CD4-positive, alpha-beta T cell treated with Interleukin-17A for 4 hours (primary cell): ENCODE data around the gene TMEM95.
A peak's percentile ranks its signal among the peaks of the same experiment; 100 is the strongest.
"Not testable (repeated sequence)": the region's sequence is repeated elsewhere in the genome, so short reads cannot be mapped to it uniquely, and the experiment has no call there.

Source experiments
- DNase-seq: peaks from one replicate; pipeline ENCODE4 v3.0.0-alpha.2; 2020; ENCODE audit warnings: mixed read lengths

TMEM95 gene

DNA sequence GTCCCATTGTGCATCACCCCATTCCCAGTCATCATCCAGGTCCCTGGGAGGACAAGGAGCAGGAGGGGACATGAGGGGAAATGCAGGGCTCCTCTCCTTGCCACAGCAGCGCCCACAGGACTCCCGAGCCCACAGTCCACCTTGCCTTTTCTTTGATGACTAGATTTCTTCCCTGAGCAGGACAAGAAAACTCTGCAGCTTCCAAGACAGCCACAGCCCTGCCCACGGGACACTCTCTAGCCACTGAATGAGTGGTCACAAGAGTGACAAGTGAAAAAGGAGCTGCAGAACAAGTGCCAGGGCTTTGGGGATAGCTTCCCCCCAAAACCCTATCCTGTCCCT lies 30.5 kb upstream of the TMEM95 start:
- no peak for DNase-seq

DNA sequence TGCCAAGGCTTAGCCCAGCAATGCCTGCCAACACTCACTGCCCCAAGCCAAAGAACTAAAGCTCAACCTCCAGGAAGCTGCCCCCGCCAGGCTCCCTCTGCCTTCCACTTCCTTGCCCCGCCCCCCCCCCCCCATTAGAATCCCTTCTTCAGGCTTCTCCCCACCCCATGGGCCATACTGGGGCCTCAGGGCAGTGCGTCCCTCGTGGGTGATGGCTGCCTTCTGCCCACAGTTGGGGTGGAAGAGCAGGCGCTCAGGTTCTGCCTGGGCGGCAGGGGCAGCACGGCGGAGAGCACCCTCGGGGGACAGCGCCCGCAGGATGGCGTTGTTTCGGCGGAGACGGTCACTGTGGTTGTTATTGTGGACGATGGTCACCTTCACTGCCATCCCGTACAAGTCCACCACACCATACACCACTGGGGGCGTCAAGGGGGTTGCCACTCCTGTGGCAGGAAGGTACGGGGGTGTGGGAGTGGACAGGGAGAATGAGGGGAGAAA lies 29.9 kb upstream of the TMEM95 start:
- no peak for DNase-seq

- no peak for DNase-seq
These were observed 28.8 kb upstream of the TMEM95 start for GRCh38 chr17:7326186-7326585.

GRCh38 chr17:7327056-7327455 lies 27.9 kb upstream of the TMEM95 start:
- no peak for DNase-seq

DNA sequence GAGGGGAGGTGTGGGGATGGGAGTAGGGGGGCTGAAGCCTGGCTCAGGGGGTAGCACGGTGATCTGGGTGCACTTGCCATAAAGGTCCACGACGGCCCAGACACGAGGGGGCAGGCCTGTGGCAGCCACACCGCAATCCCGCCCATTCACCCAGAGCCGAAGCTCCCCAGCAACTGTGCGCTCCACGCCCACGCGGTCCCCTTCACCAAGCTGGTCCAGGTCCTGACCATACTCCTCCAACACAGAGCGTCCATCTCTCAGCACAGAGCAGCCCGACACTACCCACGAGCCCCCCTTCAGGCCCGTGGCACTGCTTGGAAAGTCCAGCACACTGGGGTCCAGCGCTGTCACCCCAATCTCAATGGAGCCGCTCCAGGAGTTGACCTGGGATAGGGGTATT lies 27.5 kb upstream of the TMEM95 start:
- DNase-seq, result no peak

GRCh38 chr17:7328009-7328408 lies 26.9 kb upstream of the TMEM95 start:
- DNase-seq, result no peak

DNA sequence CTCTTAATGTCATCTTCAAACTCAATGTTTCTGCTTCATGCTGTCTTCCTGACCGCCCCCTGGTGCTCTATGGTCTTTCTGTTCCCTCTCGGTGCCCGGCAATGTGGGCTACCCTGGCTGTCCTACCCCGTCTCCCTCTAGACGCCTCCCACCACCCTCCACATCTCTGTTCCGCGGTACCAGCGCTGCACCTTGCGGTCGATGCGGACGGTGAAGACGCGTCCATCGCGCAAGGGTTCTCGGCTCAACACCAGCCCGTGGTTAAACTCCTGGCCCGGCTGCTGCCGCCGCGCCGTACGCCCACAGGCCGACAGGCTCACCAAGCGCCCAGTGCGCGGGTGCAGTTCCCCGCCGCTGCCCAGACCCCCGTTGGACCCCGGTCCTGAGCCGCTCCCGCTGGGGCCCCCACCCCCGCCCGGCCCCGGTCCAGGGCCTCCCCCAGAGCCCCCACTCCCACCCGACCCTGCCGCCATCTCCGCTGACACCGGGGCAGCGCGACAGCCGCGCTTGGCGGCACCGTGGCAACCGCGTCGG lies 26.0 kb upstream of the TMEM95 start, which contains the start of gene NEURL4:
Gene NEURL4 (minus strand): TSS at position 496 of the 534 bp plus-strand sequence. CDS start 23 bp downstream, at position 473.
- DNase-seq, result no peak

DNA sequence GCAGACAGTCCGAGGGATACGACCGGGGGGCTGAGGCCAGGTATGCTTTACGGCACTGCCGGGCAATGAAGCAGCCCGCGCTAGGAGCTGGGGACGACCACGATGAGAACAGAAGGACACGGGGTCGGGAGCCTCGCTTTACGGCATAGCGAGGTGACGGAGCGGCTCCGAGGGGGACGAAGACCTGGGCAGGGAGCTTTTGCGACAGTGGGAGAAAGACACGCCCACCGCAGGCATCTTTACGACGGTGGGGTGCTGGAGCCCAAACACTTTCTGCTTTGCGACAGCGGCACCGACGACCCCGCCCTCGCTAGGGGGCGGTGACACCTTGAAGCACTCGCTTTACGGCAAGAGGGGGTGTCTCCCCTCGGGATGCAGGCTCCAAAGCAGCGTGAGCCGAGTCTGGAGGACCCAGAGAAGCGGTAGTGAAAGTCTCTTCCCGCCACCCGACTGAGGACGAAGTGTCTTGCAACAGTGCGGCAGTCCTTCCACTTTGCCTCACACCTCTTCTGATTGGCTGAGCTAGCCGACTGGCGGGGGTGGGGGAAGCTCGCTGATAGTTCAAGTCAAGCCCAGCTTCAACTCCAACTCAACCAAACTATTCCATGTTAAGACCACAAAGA lies 25.5 kb upstream of the TMEM95 start:
- peak; percentile 97 for DNase-seq

DNA sequence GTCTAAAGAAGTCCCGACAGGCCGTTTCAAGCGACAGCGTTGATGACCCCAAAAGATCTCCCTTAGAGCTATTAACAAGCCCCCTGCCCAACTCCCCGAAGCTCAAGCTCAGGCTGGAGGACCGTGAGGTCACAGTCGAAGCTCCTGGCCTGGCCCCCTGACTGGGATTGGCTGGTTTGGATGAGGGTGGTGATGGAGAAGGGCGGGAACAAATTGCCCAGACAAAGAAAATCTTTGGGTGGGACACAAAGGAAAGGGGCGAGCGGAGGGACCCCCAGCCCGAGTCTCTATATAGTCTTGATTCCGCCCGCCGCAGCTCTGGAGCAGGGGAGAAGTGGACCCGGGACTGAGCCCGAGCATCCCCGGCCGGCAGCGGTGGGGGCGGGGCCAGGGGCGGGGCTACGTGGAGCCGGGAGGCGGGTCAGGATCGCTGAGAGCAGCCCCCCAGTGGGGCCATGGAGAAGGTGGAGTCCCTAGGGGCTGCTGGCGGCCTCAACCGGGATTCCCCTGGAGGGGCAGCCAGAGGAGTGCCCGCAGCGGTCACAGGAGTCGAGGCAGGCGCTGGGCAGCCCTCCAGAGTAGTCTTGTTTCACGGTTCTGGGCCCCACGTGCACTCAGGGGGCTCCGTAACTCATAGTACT lies 24.8 kb upstream of the TMEM95 start:
- peak; percentile 79 for DNase-seq

DNA sequence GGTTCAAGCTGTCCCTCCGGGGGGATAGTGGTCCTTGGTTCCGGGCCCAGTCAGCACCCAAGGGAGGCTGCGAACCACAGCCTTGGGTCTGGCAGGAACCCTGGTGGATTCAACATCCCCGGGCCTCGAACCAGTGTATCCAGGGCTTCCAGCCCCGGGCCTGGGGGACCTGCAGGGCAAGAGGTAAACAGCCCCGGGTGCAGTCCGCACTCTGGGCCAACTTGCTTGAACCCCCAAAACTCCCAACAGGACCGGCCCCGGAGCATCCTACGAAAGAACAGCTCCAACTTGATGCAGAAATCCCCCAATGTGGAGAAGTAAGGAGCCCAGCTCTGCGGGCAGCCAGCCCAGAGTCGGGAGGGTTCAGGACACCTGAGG lies 24.3 kb upstream of the TMEM95 start:
- no peak for DNase-seq

DNA sequence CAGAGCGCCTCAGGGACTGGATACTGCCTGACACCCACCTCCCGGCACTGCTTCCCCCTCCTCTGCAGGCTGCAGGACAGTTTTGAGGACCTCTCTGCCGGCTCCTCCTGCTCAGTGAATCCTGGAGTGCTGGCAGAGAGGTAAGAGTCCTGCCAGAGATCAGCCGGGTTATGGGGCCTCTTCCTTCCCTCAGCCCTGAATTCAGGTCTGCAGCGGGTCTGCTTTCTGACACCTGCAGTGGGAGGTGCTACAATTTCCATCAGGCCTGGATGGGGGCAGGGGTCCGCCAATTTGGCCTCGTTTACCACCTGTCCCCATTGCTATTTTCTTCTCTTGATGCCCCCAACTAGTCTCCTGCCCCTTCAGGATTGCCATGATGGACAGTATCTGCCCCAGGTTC lies 22.8 kb upstream of the TMEM95 start:
- no peak for DNase-seq

- DNase-seq, result not testable (repeated sequence)
These were observed 22.3 kb upstream of the TMEM95 start for GRCh38 chr17:7332600-7333069.

- DNase-seq, result no peak
These were observed 19.9 kb upstream of the TMEM95 start for GRCh38 chr17:7334938-7335538.

DNA sequence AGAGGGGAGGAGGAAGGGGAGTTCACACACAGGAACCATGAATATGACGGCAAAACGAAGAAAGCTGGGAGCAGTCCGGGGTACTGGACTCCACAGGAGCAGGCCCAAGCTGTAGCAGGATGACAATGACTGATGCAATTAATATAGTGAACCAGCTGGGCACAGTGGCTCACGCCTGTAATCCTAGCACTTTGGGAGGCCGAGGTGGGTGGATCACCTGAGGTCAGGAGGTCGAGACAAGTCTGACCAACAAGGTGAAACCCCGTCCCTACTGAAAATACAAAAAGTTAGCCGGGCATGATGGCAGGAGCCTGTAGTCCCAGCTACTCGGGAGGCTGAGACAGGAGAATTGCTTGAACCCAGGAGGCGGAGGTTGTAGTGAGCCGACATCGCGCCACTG lies 19.2 kb upstream of the TMEM95 start:
- not testable (repeated sequence) for DNase-seq

DNA sequence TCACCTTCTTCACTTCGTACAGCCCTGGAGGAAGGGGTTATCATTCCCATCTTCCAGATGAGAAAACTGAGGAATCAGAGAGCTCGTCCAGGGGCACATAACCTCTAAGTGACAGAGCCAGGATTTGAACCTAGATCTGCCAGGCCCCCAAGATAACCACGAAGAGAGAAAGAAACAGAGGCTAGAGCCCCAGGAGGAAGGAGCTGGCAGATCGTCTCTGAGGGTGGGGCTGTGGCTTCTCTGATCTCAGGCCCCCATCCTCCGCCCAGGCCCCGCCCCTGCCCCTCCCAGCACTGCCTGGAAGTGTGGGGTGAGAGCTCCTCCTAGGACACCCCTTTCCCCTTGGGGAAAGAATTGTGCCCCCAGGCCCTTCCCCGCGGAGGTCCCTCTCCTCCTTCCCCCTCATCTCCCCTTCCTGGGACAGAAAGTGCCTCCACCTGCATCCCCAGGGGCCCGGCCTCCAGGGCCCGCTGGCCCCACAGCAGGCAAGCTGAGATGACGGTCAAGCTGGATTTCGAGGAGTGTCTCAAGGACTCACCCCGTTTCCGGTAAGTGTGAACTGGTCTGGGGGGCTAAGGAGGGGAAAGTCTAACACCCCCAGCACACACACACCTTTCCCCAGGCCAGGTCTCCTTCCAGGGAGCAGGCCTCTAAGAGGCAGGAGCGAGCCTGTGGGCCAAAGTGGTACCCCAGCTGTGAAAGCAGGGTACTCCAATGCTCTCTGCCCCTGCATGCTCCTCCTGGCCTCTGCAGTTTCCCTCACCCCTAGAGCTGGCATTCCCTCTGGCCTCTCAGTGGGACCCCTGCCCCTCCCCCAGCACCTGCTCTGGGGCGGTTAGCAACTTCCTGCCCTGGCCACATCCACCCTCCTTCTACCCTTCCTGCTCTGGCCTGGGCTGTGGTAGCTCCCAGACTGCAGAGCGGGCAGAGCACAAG lies 18.4 kb upstream of the TMEM95 start, which contains the start of gene ACAP1:
Gene ACAP1 (plus strand): TSS at position 290 of the 936 bp plus-strand sequence. CDS start 206 bp downstream, at position 496.
- DNase-seq, result peak; percentile 96

- DNase-seq, result not testable (repeated sequence)
These were observed 17.4 kb upstream of the TMEM95 start for GRCh38 chr17:7337600-7337999.

GRCh38 chr17:7340179-7340578 lies 14.8 kb upstream of the TMEM95 start:
- no peak for DNase-seq

DNA sequence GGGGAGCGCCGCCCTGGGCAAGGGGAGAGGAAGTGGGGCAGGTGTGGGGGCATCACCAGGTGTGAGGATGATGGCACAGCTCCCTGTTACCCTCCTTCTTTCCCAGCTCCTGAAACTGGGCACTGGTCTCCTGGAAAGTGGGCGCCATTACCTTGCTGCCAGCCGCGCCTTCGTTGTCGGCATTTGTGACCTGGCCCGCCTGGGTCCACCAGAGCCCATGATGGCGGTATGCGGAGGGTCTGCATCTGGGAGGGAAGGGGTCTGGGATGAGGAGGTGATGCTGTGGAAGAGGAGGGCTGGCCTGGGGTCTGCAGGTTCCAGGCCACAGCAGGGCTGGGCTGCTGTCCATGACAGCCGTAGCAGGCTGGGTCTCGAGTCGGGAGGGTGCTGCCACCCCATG lies 13.1 kb upstream of the TMEM95 start:
- no peak for DNase-seq

DNA sequence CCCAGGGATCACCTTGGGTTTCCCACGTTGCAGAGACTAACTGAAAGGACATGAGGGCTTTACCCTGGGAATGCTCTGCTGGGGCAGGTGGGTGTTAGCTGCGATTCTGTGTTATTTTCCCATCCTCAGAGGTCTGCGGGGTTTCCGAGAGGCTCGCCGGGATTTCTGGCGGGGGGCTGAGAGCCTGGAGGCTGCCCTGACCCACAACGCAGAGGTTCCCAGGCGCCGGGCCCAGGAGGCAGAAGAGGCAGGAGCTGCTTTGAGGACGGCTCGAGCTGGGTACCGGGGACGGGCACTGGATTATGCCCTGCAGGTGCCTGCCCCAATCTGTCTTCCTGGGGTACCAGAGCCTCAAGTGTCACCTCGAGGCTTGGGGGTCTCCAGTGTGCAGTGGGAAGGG lies 11.7 kb upstream of the TMEM95 start:
- no peak for DNase-seq

GRCh38 chr17:7346761-7347614 lies 8.0 kb upstream of the TMEM95 start:
- DNase-seq, result no peak

DNA sequence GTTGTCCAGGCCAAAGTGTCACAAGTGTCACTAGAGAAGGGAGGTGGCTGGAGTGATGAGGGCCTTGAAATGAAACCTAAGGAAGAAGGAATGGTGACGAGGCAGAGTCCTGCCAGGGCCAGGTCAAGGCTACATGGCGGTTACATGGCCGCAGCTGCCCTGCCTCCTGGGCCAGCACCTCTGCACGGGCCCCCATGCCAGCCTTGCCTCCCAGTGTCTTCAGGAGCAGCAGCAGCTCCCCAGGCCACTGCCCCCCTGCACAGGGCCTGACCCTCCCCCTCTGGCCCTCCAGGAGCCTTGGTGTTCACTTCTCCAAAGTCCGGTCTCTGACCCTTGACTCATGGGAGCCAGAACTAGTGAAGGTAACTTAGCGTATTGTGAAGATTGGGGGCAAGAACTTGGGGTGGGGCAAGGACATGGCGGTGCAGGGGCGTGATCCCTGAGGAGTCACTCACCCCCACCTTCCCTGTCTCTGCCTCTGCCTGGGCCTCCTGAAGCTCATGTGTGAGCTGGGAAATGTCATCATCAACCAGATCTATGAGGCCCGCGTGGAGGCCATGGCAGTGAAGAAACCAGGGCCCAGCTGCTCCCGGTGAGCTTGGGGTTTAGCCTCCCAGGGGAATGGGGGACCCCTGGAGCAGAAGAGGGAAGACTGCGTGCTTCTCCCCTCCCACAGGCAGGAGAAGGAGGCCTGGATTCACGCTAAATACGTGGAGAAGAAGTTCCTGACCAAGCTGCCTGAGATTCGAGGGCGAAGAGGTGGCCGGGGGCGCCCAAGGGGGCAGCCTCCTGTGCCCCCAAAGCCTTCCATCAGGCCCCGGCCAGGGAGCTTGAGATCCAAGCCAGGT lies 7.1 kb upstream of the TMEM95 start:
- DNase-seq, result no peak
